Coronary artery (tissue), 2 donors: ENCODE measurements around the gene CLIC6.

Experiments
- DNase-seq: peaks from one replicate; pipeline ENCODE4 v3.0.0-alpha.2; 2017; ENCODE audit warnings: low spot score
- H3K27ac ChIP-seq, 2 donors: fragments of 200-600 bp; sonication (generic); one replicate each; pipeline ENCODE4 v1.5.1; 2016 to 2019
- H3K4me3 ChIP-seq: fragments of 200-600 bp; sonication (generic); 2 replicates; pipeline ENCODE4 v1.5.1; 2016; ENCODE audit warnings: mild to moderate bottlenecking, moderate library complexity
- TF ChIP-seq, protein P1 (sequence below): fragments of 200-600 bp; sonication (generic); IDR thresholded peaks from one replicate; pipeline ENCODE4 v1.5.1; 2019; ENCODE audit warnings: antibody characterized with exemption

The CLIC6 gene

DNA sequence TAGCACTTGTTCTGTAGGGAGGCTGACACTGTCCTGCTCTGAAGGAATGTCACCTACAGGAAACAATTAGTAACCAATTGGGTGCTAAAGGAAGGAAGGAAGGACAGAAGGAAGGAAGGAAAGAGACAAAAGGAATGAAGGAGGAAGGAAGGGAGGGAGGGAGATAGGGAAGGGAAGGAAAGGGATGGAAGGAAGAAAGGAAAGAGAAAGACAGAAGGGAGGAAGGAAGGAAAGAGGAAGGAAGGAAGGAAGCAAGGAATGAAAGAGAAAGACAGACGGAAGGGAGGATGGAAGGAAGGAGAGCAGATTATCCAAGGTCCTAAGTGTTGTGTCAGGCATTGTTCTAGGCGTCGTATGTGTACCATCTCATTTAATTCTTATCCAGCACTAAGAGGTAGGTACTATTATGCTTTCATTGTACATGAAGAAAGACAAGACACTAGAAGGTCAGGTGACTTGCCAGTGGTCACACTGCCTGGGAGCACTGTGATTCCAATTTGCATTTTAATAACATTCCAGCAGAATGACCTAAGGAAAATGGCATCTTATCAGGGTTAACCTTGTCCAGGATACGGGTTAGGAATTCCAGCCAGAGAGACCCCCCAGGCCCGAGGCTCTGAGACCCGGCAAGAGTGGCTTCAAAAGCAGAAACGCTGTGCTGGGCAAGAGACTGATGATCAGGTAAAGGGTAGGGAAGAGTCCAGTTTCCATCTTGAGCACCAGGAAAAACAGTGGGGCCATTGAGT lies 29.6 kb downstream of the CLIC6 start:
- no peak overlapping the region for H3K27ac ChIP-seq
- TF ChIP-seq, protein P1, sequence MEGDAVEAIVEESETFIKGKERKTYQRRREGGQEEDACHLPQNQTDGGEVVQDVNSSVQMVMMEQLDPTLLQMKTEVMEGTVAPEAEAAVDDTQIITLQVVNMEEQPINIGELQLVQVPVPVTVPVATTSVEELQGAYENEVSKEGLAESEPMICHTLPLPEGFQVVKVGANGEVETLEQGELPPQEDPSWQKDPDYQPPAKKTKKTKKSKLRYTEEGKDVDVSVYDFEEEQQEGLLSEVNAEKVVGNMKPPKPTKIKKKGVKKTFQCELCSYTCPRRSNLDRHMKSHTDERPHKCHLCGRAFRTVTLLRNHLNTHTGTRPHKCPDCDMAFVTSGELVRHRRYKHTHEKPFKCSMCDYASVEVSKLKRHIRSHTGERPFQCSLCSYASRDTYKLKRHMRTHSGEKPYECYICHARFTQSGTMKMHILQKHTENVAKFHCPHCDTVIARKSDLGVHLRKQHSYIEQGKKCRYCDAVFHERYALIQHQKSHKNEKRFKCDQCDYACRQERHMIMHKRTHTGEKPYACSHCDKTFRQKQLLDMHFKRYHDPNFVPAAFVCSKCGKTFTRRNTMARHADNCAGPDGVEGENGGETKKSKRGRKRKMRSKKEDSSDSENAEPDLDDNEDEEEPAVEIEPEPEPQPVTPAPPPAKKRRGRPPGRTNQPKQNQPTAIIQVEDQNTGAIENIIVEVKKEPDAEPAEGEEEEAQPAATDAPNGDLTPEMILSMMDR = no peak
- no peak for DNase-seq
- H3K4me3 ChIP-seq = no peak overlapping the region

DNA sequence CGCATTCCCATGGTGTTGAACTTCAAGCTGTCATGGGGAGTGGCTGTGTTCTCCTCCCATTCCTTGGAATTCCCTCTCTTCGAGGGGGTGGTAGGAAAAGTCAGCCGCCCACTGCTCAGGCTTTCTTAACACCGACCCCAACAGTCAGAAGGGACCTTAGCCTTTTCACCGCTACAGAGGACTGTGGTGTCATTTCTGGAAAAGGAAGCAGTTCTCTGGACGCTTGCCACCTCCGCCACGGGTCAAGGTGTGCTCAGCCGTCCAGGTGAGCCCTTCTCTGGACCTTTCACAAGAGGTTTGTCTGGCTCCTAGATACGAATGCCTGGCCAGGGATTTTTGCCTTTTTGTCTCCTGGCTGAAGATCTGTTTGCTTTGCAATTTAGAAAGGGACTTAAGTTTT lies 31.8 kb downstream of the CLIC6 start:
- Histone ChIP-seq H3K4me3 (no peak overlapping the region), H3K27ac (no peak overlapping the region)
- DNase-seq = peak; percentile 56

DNA sequence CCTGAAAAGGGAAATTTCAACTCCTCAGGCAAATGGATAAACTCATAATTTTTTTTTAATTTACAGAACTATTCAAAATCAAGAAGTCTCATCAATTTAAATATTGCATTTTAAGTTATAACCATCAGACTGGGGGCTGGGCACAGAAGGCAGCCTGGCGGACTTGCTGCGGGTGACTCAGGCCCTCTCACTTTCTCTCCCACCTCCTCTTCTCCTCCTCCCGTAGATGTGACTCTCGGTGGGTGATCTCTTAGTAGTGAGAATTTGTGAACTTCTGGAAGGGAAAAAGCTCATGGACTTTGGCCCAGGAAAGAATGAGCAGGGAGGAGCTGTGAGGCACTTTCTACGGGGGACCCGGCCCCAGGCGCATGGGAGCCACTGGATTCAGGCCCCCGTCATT lies 32.9 kb downstream of the CLIC6 start:
- no peak overlapping the region for H3K4me3 ChIP-seq
- H3K27ac ChIP-seq = peak overlapping the region in 1 of 2 donors; percentile 75
- DNase-seq = no peak
- TF ChIP-seq, protein P1 = no peak

More for the DNA sequence above, 31.8 kb downstream of the CLIC6 start:
- TF ChIP-seq, protein P1 = no peak

DNA sequence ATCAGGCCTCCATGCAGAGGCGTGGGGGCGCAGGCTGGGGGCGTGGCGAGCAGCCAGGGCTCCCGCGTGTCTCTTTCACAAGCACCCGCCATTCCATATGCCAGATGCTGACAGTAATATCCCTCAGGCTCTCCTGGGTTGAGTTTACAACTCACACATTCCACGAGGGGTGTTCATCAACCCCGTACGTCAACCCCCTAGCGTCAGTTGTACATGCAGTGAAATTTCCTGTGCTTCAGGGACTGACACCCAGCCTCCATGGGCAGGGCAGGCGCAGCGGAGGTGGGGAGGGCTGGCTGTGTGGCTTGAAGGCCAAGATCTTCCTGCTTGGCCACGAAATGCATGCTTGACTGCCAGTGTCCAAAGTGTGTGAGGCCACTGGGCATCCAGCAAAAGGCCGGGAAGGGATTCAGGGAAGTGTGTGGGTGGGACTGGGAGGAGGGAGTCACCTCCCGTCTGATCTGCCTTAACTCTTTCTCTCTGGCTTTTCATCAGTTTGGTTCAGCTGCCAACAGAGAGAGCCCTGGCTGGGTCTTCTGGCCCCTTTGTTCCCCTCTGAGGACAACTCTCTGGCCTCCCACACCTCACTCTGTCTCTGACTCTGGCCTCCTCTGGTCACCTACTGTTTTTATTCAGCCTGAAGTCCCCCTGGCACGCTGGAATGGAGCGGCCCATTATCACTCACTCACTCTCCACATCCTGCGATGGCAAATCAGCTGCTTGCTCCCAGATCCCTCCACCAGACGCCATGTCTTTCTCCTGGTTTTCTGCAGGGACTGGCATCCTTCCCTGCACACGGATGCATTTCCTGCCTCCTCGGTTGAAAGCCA lies 33.8 kb downstream of the CLIC6 start:
- peak; percentile 88 for DNase-seq
- peak overlapping the region in 1 of 2 donors; percentile 75 for H3K27ac ChIP-seq
- no peak overlapping the region for H3K4me3 ChIP-seq
- TF ChIP-seq, protein P1 = no peak

DNA sequence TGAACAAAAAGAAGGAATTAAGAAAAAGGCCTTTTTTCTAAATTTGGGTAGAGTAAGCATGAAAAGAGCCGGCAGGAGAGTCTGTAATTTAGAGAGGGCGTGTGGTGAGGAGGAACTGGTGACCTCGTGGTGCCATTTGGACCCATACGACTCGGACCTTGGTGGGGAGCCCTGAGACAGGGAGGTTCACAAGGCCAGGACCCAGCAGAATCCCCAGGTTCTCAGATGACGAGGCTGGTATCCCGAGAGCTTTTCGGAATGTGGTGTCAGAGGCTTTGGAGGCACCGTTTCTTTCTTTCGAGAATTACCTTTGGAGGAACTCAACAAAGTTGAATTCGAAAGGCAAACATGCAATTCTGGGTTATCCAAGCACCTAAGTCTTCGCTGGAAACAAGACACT lies 34.8 kb downstream of the CLIC6 start:
- H3K4me3 ChIP-seq = no peak overlapping the region
- TF ChIP-seq, protein P1 = no peak
- DNase-seq = peak; percentile 55
- H3K27ac ChIP-seq = peak overlapping the region in 1 of 2 donors; percentile 75

DNA sequence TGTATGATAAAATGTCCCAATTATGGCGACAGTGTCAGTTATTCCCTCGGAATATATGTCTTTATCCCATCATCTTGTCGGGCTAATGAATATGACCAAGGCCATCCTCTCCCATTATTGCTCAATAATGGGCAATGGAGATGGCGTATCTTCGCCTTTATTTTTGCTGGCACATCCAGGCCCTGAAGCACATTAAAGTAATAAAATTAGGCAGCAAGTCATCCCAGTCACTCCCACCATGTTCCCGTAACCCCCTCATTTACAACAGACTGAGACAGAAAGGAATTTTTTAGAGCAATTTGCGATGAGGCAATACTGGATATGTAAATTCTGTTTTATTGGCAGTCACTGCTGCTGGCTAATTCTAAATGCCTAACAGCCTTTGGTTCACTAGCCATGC lies 35.3 kb downstream of the CLIC6 start:
- Histone ChIP-seq H3K4me3 (no peak overlapping the region), H3K27ac (peak overlapping the region in 1 of 2 donors; percentile 75)
- DNase-seq = peak; percentile 60
- TF ChIP-seq, protein P1 = no peak
